Panc1 (cell line): ENCODE measurements around the gene TRIM42. TPM values are rescaled to one million over a fixed set of nuclear protein-coding genes. Genes with fewer than 3 reads are reported as not detected.

Source experiments
- ATAC-seq: fragments of 200-7000 bp; cut with Tn5 transposase; 2 replicates; pipeline ENCODE4 v1.9.1; 2020; ENCODE audit warnings: mild to moderate bottlenecking, moderate library complexity
- BruUV-seq: library from RNA; stranded (reverse); fragments of 400-500 nt; replicated peaks from 2 replicates; lab custom pipeline; 2021; lab: Mats Ljungman, UMichigan
- CTCF ChIA-PET: fragments of 300-600 bp; sonication (Branson Sonifier 250); formaldehyde crosslinking; loops from one replicate; lab custom pipeline; 2022; ENCODE audit warnings: antibody characterized with exemption; lab: Charles Lee
- POLR2A ChIA-PET: fragments of 300-600 bp; sonication (Branson Sonifier 250); formaldehyde crosslinking; loops from one replicate; lab custom pipeline; 2022; ENCODE audit warnings: antibody characterized with exemption; lab: Charles Lee
- DNase-seq: peaks from one replicate; pipeline ENCODE4 v3.0.0-alpha.2; 2010; ENCODE audit warnings: low read depth, low spot score
- H3K27ac ChIP-seq: 2 replicates; pipeline ENCODE4 v1.5.1; 2011; ENCODE audit warnings: mild to moderate bottlenecking, low read length, inconsistent platforms
- H3K27me3 ChIP-seq: fragments of 200-500 bp; sonication (Bioruptor generic); 2 replicates; pipeline ENCODE4 v1.6.0; 2014; ENCODE audit warnings: low read length, inconsistent platforms; ENCODE audit not compliant: control insufficient read depth, insufficient read depth
- H3K36me3 ChIP-seq: fragments of 200-500 bp; sonication (Bioruptor generic); 2 replicates; pipeline ENCODE4 v1.5.1; 2014; ENCODE audit warnings: inconsistent platforms, mild to moderate bottlenecking, low read length, moderate library complexity; ENCODE audit not compliant: control insufficient read depth, insufficient read depth
- H3K4me1 ChIP-seq: 2 replicates; pipeline ENCODE4 v1.5.1; 2011; ENCODE audit warnings: inconsistent platforms, mild to moderate bottlenecking, low read length, moderate library complexity; ENCODE audit not compliant: control insufficient read depth, insufficient read depth
- H3K4me3 ChIP-seq, 2 experiments: 2 replicates each; pipeline ENCODE4 v1.5.1; 2011 to 2012; ENCODE audit warnings: low read depth in 2 of 2, low read length in 2 of 2, mild to moderate bottlenecking in 2 of 2, inconsistent platforms in 1 of 2, moderate library complexity in 1 of 2
- H3K9me3 ChIP-seq: fragments of 200-500 bp; sonication (Bioruptor generic); 2 replicates; pipeline ENCODE4 v1.5.1; 2014; ENCODE audit warnings: low read depth, mild to moderate bottlenecking, inconsistent platforms, low read length, moderate library complexity; ENCODE audit not compliant: control insufficient read depth, insufficient read depth
- POLR2AphosphoS5 ChIP-seq: IDR thresholded peaks from 2 replicates; pipeline ENCODE4 v1.6.1; 2012; ENCODE audit warnings: mild to moderate bottlenecking, low read depth, low read length, moderate library complexity
- SIN3A ChIP-seq: IDR thresholded peaks from 2 replicates; pipeline ENCODE4 v1.6.1; 2012; ENCODE audit warnings: low read depth, mild to moderate bottlenecking, low read length, moderate library complexity, borderline replicate concordance; ENCODE audit not compliant: insufficient read depth
- TCF7L2 ChIP-seq: IDR thresholded peaks from 2 replicates; pipeline ENCODE4 v1.6.1; 2011; ENCODE audit warnings: mild to moderate bottlenecking, low read depth, low read length, inconsistent platforms
- in situ Hi-C: cut with HindIII; loops from 2 replicates; pipeline ENCODE4 v1.10.0; 2016; ENCODE audit warnings: low sequenced_read_pairs, low pct_unique_long_range_greater_than_20kb
- intact Hi-C: fragments of 100-400 bp; cut with micrococcal nuclease; formaldehyde crosslinking; loops from one replicate; pipeline ENCODE4 v1.10.0; 2022; ENCODE audit not compliant: unreplicated experiment
- total RNA-seq: library from RNA; stranded (reverse); gene quantifications from one replicate; pipeline ENCODE4 v1.2.1, GENCODE V29; 2021; ENCODE audit not compliant: unreplicated experiment
- TF ChIP-seq, protein P1 (sequence below), 2 experiments: IDR thresholded peaks; 2 replicates each; pipeline ENCODE4 v1.6.1; 2011 to 2012; ENCODE audit warnings: low read depth in 2 of 2, control low read depth in 1 of 2, low read length in 1 of 2, mild to moderate bottlenecking in 1 of 2, moderate library complexity in 1 of 2; ENCODE audit not compliant: insufficient read depth in 1 of 2
- TF ChIP-seq, protein P2 (sequence below): fragments of 450-650 bp; IDR thresholded peaks from 2 replicates; pipeline ENCODE4 v1.5.1; 2017; ENCODE audit warnings: mild to moderate bottlenecking

Gene TRIM42
- total RNA-seq, 1 experiment from 2014 or later = not detected

DNA sequence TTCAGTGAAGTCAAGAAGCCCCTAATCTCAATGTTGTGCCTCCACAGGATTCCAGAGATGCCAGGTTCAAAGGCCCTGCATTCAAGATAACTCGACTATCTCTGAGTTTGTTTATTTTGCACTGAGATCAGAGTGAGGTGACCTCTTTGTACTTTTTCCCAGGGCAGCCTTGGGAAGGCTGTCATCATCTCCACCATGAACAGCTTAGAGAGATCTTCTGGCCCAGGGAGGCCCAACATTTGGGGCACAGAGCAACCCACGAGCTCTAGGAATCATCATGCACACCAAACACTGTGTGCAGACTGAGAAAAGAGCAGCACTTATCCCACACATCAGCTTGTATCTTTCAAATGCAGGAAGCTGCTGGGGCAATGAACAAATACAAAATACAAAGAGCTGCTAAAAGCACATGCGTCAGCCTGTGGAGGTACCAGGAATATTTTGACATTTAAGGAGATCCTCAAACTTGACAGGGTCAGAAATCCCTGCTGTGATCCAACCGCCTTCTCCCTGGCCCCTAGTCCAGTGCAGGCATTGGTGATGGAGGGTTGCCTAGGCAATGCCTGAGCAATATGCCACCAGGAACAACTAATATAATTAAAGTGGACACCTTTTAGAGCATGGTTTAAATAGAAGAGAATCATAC lies 33.6 kb downstream of the TRIM42 start:
- ATAC-seq (no peak), DNase-seq (no peak)
- no peaks in the 10 kb centered on the region for H3K4me1 ChIP-seq
- CTCF ChIA-PET = no interaction called here
- intact Hi-C loops = no loop called here
- H3K36me3 ChIP-seq = no peaks in the 10 kb centered on the region
- in situ Hi-C loops = no loop called here
- H3K27me3 ChIP-seq = no peaks in the 10 kb centered on the region
- no peak overlapping the region for H3K27ac ChIP-seq
- POLR2A ChIA-PET = no interaction called here
- no peak overlapping the region for H3K4me3 ChIP-seq
- TF ChIP-seq, protein P1, sequence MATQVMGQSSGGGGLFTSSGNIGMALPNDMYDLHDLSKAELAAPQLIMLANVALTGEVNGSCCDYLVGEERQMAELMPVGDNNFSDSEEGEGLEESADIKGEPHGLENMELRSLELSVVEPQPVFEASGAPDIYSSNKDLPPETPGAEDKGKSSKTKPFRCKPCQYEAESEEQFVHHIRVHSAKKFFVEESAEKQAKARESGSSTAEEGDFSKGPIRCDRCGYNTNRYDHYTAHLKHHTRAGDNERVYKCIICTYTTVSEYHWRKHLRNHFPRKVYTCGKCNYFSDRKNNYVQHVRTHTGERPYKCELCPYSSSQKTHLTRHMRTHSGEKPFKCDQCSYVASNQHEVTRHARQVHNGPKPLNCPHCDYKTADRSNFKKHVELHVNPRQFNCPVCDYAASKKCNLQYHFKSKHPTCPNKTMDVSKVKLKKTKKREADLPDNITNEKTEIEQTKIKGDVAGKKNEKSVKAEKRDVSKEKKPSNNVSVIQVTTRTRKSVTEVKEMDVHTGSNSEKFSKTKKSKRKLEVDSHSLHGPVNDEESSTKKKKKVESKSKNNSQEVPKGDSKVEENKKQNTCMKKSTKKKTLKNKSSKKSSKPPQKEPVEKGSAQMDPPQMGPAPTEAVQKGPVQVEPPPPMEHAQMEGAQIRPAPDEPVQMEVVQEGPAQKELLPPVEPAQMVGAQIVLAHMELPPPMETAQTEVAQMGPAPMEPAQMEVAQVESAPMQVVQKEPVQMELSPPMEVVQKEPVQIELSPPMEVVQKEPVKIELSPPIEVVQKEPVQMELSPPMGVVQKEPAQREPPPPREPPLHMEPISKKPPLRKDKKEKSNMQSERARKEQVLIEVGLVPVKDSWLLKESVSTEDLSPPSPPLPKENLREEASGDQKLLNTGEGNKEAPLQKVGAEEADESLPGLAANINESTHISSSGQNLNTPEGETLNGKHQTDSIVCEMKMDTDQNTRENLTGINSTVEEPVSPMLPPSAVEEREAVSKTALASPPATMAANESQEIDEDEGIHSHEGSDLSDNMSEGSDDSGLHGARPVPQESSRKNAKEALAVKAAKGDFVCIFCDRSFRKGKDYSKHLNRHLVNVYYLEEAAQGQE (IDR thresholded peaks at IDR 0.05; ENCODE audit: insufficient read depth in 1 of 2, low read depth in 2 of 2, low read length in 1 of 2) = no peak
- TF ChIP-seq TCF7L2 (no peak), POLR2AphosphoS5 (no peak), SIN3A (no peak)
- TF ChIP-seq, protein P2, sequence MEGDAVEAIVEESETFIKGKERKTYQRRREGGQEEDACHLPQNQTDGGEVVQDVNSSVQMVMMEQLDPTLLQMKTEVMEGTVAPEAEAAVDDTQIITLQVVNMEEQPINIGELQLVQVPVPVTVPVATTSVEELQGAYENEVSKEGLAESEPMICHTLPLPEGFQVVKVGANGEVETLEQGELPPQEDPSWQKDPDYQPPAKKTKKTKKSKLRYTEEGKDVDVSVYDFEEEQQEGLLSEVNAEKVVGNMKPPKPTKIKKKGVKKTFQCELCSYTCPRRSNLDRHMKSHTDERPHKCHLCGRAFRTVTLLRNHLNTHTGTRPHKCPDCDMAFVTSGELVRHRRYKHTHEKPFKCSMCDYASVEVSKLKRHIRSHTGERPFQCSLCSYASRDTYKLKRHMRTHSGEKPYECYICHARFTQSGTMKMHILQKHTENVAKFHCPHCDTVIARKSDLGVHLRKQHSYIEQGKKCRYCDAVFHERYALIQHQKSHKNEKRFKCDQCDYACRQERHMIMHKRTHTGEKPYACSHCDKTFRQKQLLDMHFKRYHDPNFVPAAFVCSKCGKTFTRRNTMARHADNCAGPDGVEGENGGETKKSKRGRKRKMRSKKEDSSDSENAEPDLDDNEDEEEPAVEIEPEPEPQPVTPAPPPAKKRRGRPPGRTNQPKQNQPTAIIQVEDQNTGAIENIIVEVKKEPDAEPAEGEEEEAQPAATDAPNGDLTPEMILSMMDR = no peak
- no peaks in the 10 kb centered on the region for H3K9me3 ChIP-seq
- BruUV-seq = no TSS peak

DNA sequence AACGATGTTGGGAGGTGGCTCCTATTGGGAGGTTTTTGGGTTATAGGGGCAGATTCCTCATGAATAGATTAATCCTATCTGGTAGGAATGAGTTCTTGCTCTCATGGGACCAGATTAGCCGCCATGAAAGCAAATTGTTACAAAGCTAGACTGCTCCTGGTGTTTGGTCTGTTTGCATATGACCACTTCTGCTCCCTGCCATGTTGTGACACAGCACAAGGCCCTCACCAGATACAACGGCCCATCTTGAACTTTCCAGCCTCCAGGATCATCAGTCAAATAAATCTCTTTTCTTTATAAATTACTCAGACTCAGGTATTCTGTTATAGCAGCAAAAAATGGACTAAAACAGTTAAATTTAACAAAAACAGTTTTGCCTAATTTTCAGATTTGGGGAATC lies 34.4 kb downstream of the TRIM42 start:
- ATAC-seq (no peak), DNase-seq (no peak)
- intact Hi-C loops = no loop called here
- ChIA-PET POLR2A (no interaction called here), CTCF (no interaction called here)
- Histone ChIP-seq H3K4me3 (no peak overlapping the region), H3K36me3 (no peaks in the 10 kb centered on the region), H3K27ac (no peak overlapping the region), H3K9me3 (no peaks in the 10 kb centered on the region), H3K27me3 (no peaks in the 10 kb centered on the region; the same call in 1 of the 2 replicates), H3K4me1 (no peaks in the 10 kb centered on the region)
- in situ Hi-C loops = no loop called here
- TF ChIP-seq, protein P2 = no peak
- TF ChIP-seq POLR2AphosphoS5 (no peak), TCF7L2 (no peak), SIN3A (no peak)
- TF ChIP-seq, protein P1 (IDR thresholded peaks at IDR 0.05; ENCODE audit: insufficient read depth in 1 of 2, low read depth in 2 of 2, low read length in 1 of 2) = no peak
- no TSS peak for BruUV-seq
